Measurements from ENCODE around the gene HLA-DOA. TPM values are rescaled to one million over a fixed set of nuclear protein-coding genes. Genes with fewer than 3 reads are reported as not detected.

Gene HLA-DOA
- total and polyA plus RNA-seq, 2 of the 8 experiments (the other 6 are each of a cell fraction or from before 2014, with no cell fraction given) = 23.7 to 89.0 TPM

- DNase-seq (ENCODE audit: low read depth in 1 of 2, low spot score in 2 of 2) = peak in 1 of 2 experiments; percentile 25
- H2AFZ ChIP-seq (ENCODE audit: low read length) = peak overlapping the region; percentile 20; the same call in 1 of the 2 replicates
- FAIRE-seq = peak; percentile 97
These were observed 5.6 kb upstream of the HLA-DOA start for GRCh38 chr6:33014841-33015634.

More at GRCh38 chr6:33014841-33015634, 5.6 kb upstream of the HLA-DOA start:
- Histone ChIP-seq H3K18ac (ENCODE audit: extremely low read depth, low read length) (no peak overlapping the region), H3K4me1 (replicated peaks in 1 of 4; ENCODE audit: control insufficient read depth in 3 of 4, insufficient read depth in 4 of 4, low read length in 3 of 4) (peaks cover 2 to 10% (median 4%) of the 10 kb centered on the region in 4 experiments; a peak in 6 of 7 replicates), H4K5ac (ENCODE audit: insufficient read length, low read depth, low read length) (no peak overlapping the region), H3K36me3 (ENCODE audit: control insufficient read depth in 2 of 4, insufficient read depth in 4 of 4, low read length in 3 of 4) (no peaks in the 10 kb centered on the region), H3K23me2 (ENCODE audit: low read depth, low read length) (no peaks in the 10 kb centered on the region), H3K79me2 (ENCODE audit: control insufficient read depth in 1 of 2, insufficient read depth in 2 of 2, low read length in 2 of 2) (no peaks in the 10 kb centered on the region), H3K14ac (ENCODE audit: insufficient read length) (no peak overlapping the region), H2BK12ac (ENCODE audit: low read depth, low read length) (no peak overlapping the region), H2BK15ac (ENCODE audit: low read length) (no peak overlapping the region), H3K9me3 (ENCODE audit: insufficient read depth in 2 of 2, low read depth in 1 of 2, low read length in 1 of 2) (no peaks in the 10 kb centered on the region), H3K79me1 (ENCODE audit: low read depth, low read length) (no peaks in the 10 kb centered on the region), H3K9ac (replicated peaks in 1 of 4; ENCODE audit: extremely low read depth in 1 of 4, low read depth in 3 of 4, low read length in 3 of 4) (no peak overlapping the region), H3K4me3 (ENCODE audit: extremely low read depth in 1 of 4, insufficient read depth in 2 of 4, low read depth in 3 of 4, low read length in 4 of 4) (no peak overlapping the region), H4K91ac (replicated peaks; ENCODE audit: insufficient read length, low read length) (no peak overlapping the region), H2AK5ac (ENCODE audit: low read depth, low read length) (no peak overlapping the region), H3K56ac (replicated peaks; ENCODE audit: insufficient read length, low read depth, low read length) (no peak overlapping the region), H3K4ac (replicated peaks; ENCODE audit: insufficient read length, low read depth, low read length) (no peak overlapping the region), H2BK20ac (ENCODE audit: low read length) (no peak overlapping the region), H3K23ac (ENCODE audit: insufficient read length) (no peak overlapping the region), H3K27me3 (replicated peaks in 1 of 4; ENCODE audit: control insufficient read depth in 3 of 4, extremely low read depth in 1 of 4, insufficient read depth in 3 of 4, low read length in 3 of 4) (no peaks in the 10 kb centered on the region), H3K4me2 (ENCODE audit: insufficient read depth in 1 of 2, low read depth in 2 of 2, low read length in 2 of 2) (no peak overlapping the region), H2BK120ac (replicated peaks; ENCODE audit: low read depth, low read length) (no peak overlapping the region), H4K20me1 (replicated peaks in 1 of 2; ENCODE audit: control insufficient read depth in 1 of 2, insufficient read depth in 2 of 2, low read length in 2 of 2) (no peaks in the 10 kb centered on the region), H4K8ac (ENCODE audit: extremely low read depth, insufficient read depth, low read length) (no peak overlapping the region), H3K27ac (ENCODE audit: low read depth, low read length) (no peak overlapping the region), H2BK5ac (ENCODE audit: low read depth, low read length) (no peak overlapping the region)
- POLR2A ChIA-PET (ENCODE audit: partially characterized antibody) = interaction anchor here (0.6 to 2.7 kb wide), 4 partner anchors 18 to 261 kb away, joined by 3 to 19 read pairs (median 4); partner anchors contain the start of genes RPS18 and VPS52
- CTCF ChIA-PET (ENCODE audit: partially characterized antibody) = interaction anchor here (0.5 to 8.2 kb wide), 39 partner anchors 10 to 1329 kb away, joined by 3 to 118 read pairs (median 4); partner anchors contain the start of genes HLA-DPA1 and HLA-DPB1
- 35% methylated on average over 6 of the region's 6 CpGs; no CpG with 5 or more reads in 1 of the 2 experiments for WGBS, 2 experiments (ENCODE audit: extremely low coverage in 1 of 2, insufficient coverage in 1 of 2, insufficient read length in 1 of 2, insufficient replicate concordance in 2 of 2, low coverage in 1 of 2, low lambda C conversion rate in 2 of 2, missing lambda C conversion rate in 1 of 2)
- peak; percentile 42; the same call in 1 of the 2 replicates for TF ChIP-seq RFX5 (IDR thresholded peaks at IDR 0.05; ENCODE audit: borderline replicate concordance, low read depth, low read length)
- no peak for TF ChIP-seq HDAC6 (IDR thresholded peaks at IDR 0.05; ENCODE audit: low read depth, low read length)
- TF ChIP-seq RAD21 (IDR thresholded peaks at IDR 0.05 in 1 of 2, conservative IDR thresholded peaks at IDR 0.05 in 1 of 2; ENCODE audit: low read depth in 2 of 2, low read length in 2 of 2) = peak; percentile 83 to 90
- TF ChIP-seq CTCF (IDR thresholded peaks at IDR 0.05; ENCODE audit: control extremely low read depth in 1 of 3, insufficient read depth in 1 of 3, low read depth in 1 of 3, low read length in 3 of 3) = peak in 2 of 3 experiments; percentile 72 to 76; a peak in 3 of 4 replicates

Data from H1 (cell line).